Natural killer cell (primary cell): ENCODE results near the gene RNF181. TPM values are rescaled to one million over a fixed set of nuclear protein-coding genes. Genes with fewer than 3 reads are reported as not detected.
"Not testable (repeated sequence)": the region's sequence is repeated elsewhere in the genome, so short reads cannot be mapped to it uniquely, and the experiment has no call there.

Experiments
- ATAC-seq, 3 donors: fragments of 150-1000 bp in 2 of 3; fragments of 200-7000 bp in 1 of 3; cut with Tn5 transposase; 1 replicate in 1 of 3; 2 replicates in 2 of 3; pipeline ENCODE4 v1.10.0; 2021; ENCODE audit warnings: mild to moderate bottlenecking in 2 of 3, moderate library complexity in 2 of 3
- DNase-seq, 2 donors: peaks; one replicate each; pipeline versions ENCODE4 v3.0.0 to v3.0.0-alpha.2; 2013 to 2021; ENCODE audit warnings: mixed read lengths in 1 of 2
- H3K27ac ChIP-seq: one replicate; pipeline ENCODE4 v1.5.1; 2013; ENCODE audit warnings: mild to moderate bottlenecking, low read length
- H3K27me3 ChIP-seq: one replicate; pipeline ENCODE4 v1.6.1; 2013; ENCODE audit warnings: low read length; ENCODE audit not compliant: control insufficient read depth, insufficient read depth
- H3K36me3 ChIP-seq: one replicate; pipeline ENCODE4 v1.6.1; 2013; ENCODE audit warnings: low read length; ENCODE audit not compliant: control insufficient read depth, insufficient read depth
- H3K4me1 ChIP-seq: one replicate; pipeline ENCODE4 v1.6.1; 2013; ENCODE audit warnings: low read length; ENCODE audit not compliant: control insufficient read depth, insufficient read depth
- H3K4me3 ChIP-seq: one replicate; pipeline ENCODE4 v1.5.1; 2013; ENCODE audit warnings: low read length
- H3K9me3 ChIP-seq: one replicate; pipeline ENCODE4 v1.6.1; 2013; ENCODE audit warnings: low read length; ENCODE audit not compliant: control insufficient read depth, insufficient read depth
- H3K27ac Mint-ChIP-seq, 2 donors: one replicate each; pipeline ENCODE4 v1.8.0; 2022; ENCODE audit warnings: mild to moderate bottlenecking in 2 of 2, mixed read lengths in 2 of 2, moderate library complexity in 1 of 2
- H3K27me3 Mint-ChIP-seq, 2 donors: one replicate each; pipeline ENCODE4 v1.8.0; 2022; ENCODE audit warnings: low read depth in 2 of 2, mixed read lengths in 2 of 2
- H3K36me3 Mint-ChIP-seq: one replicate; pipeline ENCODE4 v1.8.0; 2022; ENCODE audit warnings: mixed read lengths
- H3K4me1 Mint-ChIP-seq, 2 donors: one replicate each; pipeline ENCODE4 v1.8.0; 2022; ENCODE audit warnings: mixed read lengths in 2 of 2
- H3K4me3 Mint-ChIP-seq: one replicate; pipeline ENCODE4 v1.8.0; 2022; ENCODE audit warnings: mild to moderate bottlenecking, moderate library complexity, mixed read lengths
- H3K9me3 Mint-ChIP-seq, 2 donors: one replicate each; pipeline ENCODE4 v1.8.0; 2022; ENCODE audit warnings: mixed read lengths in 2 of 2
- WGBS: methylation state at CpG from one replicate; pipeline ENCODE4 v1.1.7; 2013; ENCODE audit warnings: missing lambda C conversion rate; ENCODE audit not compliant: insufficient coverage; 5-methylcytosine and 5-hydroxymethylcytosine counted together
- intact Hi-C: fragments of 100-400 bp; cut with micrococcal nuclease; formaldehyde crosslinking; loops from one replicate; pipeline ENCODE4 v1.14.2; 2022
- total RNA-seq, 4 donors: library from RNA; stranded (reverse); fragments of 120-200 nt in 1 of 4; gene quantifications; one replicate each; pipeline versions ENCODE4 v1.2.3 to v1.2.4, GENCODE V29; 2013 to 2022
- TF ChIP-seq, protein P1 (sequence below): fragments of 200-600 bp; IDR thresholded peaks from one replicate; pipeline ENCODE4 v1.8.0; 2022; ENCODE audit warnings: antibody characterized with exemption

The RNF181 gene
- total RNA-seq, 3 donors from 2014 or later (not counting 1 experiment from before 2014, with no cell fraction given), result 65.0 to 75.0 (median 66.7) TPM

DNA sequence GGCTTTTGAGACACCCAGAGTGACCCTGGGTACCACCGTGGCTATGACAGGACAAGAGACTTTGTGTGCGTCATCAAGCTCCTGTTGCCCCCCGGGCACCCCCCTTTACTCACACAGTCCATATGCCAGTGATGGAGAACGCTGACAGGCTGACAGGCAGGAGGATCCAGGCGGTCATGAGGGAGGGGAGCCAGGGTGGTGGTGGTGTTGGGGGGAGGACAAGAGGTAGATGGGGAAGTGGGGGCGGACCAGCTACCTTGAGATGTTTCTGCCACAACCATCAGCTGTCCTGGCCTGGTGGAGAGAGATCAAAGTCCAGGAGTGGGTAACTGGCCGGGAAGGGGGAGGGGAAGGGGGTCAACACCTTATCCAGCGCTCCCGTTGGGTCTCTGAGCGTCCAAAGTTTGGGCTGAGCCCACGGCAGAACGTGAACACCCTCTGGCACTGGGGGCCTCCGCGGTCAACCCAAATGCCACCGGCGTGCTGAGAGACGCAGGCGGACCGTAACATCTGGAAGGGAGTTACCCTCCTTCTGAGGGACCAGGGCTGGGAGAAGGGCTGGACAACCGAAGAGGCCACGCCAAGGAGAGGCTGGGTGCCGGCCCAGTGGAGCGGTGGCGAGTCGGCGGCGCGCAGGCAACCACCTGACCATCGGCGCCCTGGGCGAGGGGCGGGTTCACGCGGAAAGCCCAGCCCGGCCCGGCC, 6.4 kb downstream of the RNF181 start:
- peak; percentile 19 to 35 (median 21) for ATAC-seq
- WGBS, result 10% methylated on average over 36 of the region's 36 CpGs
- Histone ChIP-seq H3K27ac (peak overlapping the region; percentile 32), H3K27me3 (no peaks in the 10 kb centered on the region), H3K36me3 (peaks cover 16% of the 10 kb centered on the region), H3K9me3 (no peaks in the 10 kb centered on the region), H3K4me3 (peak overlapping the region; percentile 39), H3K4me1 (peaks cover 25% of the 10 kb centered on the region)
- H3K27ac Mint-ChIP-seq, result peak overlapping the region in 1 of 2 donors; percentile 81
- intact Hi-C loops, result loop anchor here (1.0 to 5.0 kb wide), 2 partner anchors 10 to 40 kb away; partner anchors contain the start of genes C2orf68 and GGCX
- H3K36me3 Mint-ChIP-seq, result no peaks in the 10 kb centered on the region
- DNase-seq, result no peak
- TF ChIP-seq, protein P1, sequence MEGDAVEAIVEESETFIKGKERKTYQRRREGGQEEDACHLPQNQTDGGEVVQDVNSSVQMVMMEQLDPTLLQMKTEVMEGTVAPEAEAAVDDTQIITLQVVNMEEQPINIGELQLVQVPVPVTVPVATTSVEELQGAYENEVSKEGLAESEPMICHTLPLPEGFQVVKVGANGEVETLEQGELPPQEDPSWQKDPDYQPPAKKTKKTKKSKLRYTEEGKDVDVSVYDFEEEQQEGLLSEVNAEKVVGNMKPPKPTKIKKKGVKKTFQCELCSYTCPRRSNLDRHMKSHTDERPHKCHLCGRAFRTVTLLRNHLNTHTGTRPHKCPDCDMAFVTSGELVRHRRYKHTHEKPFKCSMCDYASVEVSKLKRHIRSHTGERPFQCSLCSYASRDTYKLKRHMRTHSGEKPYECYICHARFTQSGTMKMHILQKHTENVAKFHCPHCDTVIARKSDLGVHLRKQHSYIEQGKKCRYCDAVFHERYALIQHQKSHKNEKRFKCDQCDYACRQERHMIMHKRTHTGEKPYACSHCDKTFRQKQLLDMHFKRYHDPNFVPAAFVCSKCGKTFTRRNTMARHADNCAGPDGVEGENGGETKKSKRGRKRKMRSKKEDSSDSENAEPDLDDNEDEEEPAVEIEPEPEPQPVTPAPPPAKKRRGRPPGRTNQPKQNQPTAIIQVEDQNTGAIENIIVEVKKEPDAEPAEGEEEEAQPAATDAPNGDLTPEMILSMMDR, result no peak
- peak overlapping the region; percentile 86 for H3K4me3 Mint-ChIP-seq
- peaks cover 14 to 20% of the 10 kb centered on the region in 2 donors for H3K4me1 Mint-ChIP-seq
- no peaks in the 10 kb centered on the region for H3K27me3 Mint-ChIP-seq
- no peaks in the 10 kb centered on the region for H3K9me3 Mint-ChIP-seq

DNA sequence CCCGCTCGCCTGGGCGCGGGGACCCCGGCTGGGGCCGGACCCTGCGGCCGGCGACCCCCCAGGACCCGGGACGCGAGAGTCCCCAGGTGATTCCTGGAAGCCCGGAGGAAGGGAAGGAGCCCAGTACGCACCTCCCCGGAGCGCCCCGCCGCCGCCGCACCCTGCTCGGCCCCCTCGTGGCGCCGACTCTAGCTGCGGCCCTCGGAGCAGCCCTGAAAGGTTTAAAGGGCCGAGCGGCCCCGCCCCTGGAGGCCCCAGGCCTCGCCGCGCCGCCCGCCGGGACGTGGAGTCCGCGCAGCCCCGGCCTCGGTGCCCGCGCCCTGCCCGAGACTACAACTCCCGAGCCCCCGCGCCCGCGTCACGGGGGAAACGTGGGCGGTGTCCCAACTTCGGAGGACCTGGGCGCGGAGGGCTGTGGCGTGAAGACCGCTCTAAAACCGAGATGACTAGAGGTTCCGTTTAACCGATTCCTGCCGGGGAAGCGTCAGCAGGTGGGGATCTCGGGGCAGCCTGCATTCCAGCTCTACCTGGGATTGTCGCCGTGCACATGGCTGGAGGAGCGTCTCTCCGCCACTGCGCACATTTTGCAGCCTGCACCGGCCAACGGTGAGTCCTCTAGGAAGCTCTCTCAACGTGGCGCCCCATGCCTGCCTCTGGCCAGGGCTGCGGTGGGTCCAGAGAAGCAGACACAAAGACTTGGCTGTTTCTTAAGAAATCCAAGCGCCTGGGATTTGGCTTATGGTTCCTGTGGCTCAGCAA, 7.1 kb downstream of the RNF181 start, which contains the start of gene TMEM150A:
TSS of gene TMEM150A (minus strand) at position 223 of the 759 bp plus-strand sequence. CDS start 750 bp downstream, outside the sequence.
- Mint-ChIP-seq H3K4me3 (peak within 1 kb of the TSS; percentile 90), H3K36me3 (no peaks in the 10 kb centered on the region)
- peaks cover 10% of the 10 kb centered on the region for H3K36me3 ChIP-seq

DNA sequence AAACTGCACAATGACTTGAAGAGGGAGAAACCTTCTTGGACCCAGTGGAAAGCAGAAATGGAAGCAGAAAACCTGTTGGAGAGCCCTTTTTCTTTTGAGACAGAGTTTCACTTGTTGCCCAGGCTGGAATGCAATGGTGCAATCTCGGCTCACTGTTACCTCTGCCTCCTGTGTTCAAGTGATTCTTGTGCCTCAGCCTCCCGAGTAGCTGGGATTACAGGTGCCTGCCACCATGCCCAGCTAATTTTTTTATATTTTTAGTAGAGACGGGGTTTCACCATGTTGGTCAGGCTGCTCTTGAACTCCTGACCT, 8.5 kb downstream of the RNF181 start:
- not testable (repeated sequence) for H3K4me3 Mint-ChIP-seq, DNase-seq, H3K36me3 Mint-ChIP-seq, H3K27me3 ChIP-seq, H3K27ac ChIP-seq, H3K4me3 ChIP-seq, ATAC-seq, H3K9me3 ChIP-seq, H3K27ac Mint-ChIP-seq, H3K9me3 Mint-ChIP-seq, H3K27me3 Mint-ChIP-seq
- intact Hi-C loops, result loop anchor here (5.0 kb wide), 1 partner anchor 42 kb away; the partner anchor contains the start of gene GGCX
- 95% methylated on average over 3 of the region's 3 CpGs for WGBS
- Histone ChIP-seq H3K36me3 (peaks cover 13% of the 10 kb centered on the region), H3K4me1 (peaks cover 24% of the 10 kb centered on the region)
- H3K4me1 Mint-ChIP-seq, result peaks cover 23 to 25% of the 10 kb centered on the region in 2 donors

More for the DNA sequence above, 7.1 kb downstream of the RNF181 start, which contains the start of gene TMEM150A:
- ATAC-seq (peak; percentile 97 to 99 (median 97)), DNase-seq (peak; percentile 82 to 89)
- under 1% methylated on average over 73 of the region's 73 CpGs for WGBS
- TF ChIP-seq, protein P1, result peak; percentile 40
- Mint-ChIP-seq H3K9me3 (no peaks in the 10 kb centered on the region), H3K27me3 (no peaks in the 10 kb centered on the region), H3K27ac (peak within 1 kb of the TSS; percentile 74 to 81), H3K4me1 (peaks cover 16% of the 10 kb centered on the region in 2 donors)
- intact Hi-C loops, result loop anchor here (1.0 to 5.0 kb wide), 2 partner anchors 10 to 40 kb away; partner anchors contain the start of genes C2orf68 and GGCX
- no peaks in the 10 kb centered on the region for H3K9me3 ChIP-seq
- H3K4me3 ChIP-seq, result peak within 1 kb of the TSS; percentile 83
- no peaks in the 10 kb centered on the region for H3K27me3 ChIP-seq
- H3K27ac ChIP-seq, result peak within 1 kb of the TSS; percentile 32
- H3K4me1 ChIP-seq, result peaks cover 24% of the 10 kb centered on the region
